ENCODE measurements around the gene CLDN6. TPM values are rescaled to one million over a fixed set of nuclear protein-coding genes. Genes with fewer than 3 reads are reported as not detected.

Gene CLDN6
- total RNA-seq, 3 donors from 2014 or later (not counting 1 experiment from before 2014, with no cell fraction given): not detected

DNA sequence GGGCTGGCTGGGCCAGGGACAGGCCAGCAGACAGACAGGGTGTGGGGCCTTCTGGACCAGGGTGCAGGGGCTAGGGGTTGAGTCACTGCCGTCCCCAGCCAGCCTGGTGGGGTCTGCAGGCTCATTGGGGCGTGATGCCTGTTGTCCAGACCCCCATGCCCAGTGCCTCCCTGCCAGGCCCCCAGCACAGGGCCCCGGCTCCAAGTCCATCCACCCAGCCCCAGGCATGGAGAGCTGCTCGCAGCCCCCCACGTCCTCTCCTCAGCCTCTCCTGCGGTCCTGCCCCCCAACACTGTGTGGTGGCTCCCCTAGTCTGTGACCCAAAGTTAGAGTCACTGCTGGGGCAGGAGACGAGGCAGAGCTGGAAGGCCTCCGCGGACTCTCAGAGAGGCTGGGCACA lies 30.7 kb downstream of the CLDN6 start:
- no peaks in the 10 kb centered on the region for H3K27me3 ChIP-seq (ENCODE audit: control insufficient read depth, insufficient read depth, low read length)
- intact Hi-C loops (cut with micrococcal nuclease): no loop called here
- 88% methylated on average over 9 of the region's 9 CpGs for WGBS (ENCODE audit: insufficient coverage)
- no peak overlapping the region for H3K27ac Mint-ChIP-seq
- H3K36me3 ChIP-seq (ENCODE audit: control insufficient read depth, insufficient read depth, low read length): no peaks in the 10 kb centered on the region
- ATAC-seq: no peak
- H3K4me3 Mint-ChIP-seq: no peak overlapping the region
- H3K27me3 Mint-ChIP-seq (ENCODE audit: low read depth in 2 of 2): no peaks in the 10 kb centered on the region
- TF ChIP-seq, protein P1, sequence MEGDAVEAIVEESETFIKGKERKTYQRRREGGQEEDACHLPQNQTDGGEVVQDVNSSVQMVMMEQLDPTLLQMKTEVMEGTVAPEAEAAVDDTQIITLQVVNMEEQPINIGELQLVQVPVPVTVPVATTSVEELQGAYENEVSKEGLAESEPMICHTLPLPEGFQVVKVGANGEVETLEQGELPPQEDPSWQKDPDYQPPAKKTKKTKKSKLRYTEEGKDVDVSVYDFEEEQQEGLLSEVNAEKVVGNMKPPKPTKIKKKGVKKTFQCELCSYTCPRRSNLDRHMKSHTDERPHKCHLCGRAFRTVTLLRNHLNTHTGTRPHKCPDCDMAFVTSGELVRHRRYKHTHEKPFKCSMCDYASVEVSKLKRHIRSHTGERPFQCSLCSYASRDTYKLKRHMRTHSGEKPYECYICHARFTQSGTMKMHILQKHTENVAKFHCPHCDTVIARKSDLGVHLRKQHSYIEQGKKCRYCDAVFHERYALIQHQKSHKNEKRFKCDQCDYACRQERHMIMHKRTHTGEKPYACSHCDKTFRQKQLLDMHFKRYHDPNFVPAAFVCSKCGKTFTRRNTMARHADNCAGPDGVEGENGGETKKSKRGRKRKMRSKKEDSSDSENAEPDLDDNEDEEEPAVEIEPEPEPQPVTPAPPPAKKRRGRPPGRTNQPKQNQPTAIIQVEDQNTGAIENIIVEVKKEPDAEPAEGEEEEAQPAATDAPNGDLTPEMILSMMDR (IDR thresholded peaks at IDR 0.05): no peak
- H3K27ac ChIP-seq (ENCODE audit: low read length): no peak overlapping the region
- no peaks in the 10 kb centered on the region for H3K36me3 Mint-ChIP-seq
- H3K9me3 ChIP-seq (ENCODE audit: control insufficient read depth, insufficient read depth, low read length): no peaks in the 10 kb centered on the region
- peaks cover 12% of the 10 kb centered on the region for H3K4me1 ChIP-seq (ENCODE audit: control insufficient read depth, insufficient read depth, low read length)
- H3K4me3 ChIP-seq (ENCODE audit: low read length): no peak overlapping the region
- H3K4me1 Mint-ChIP-seq: no peaks in the 10 kb centered on the region
- DNase-seq: no peak
- H3K9me3 Mint-ChIP-seq: no peaks in the 10 kb centered on the region

DNA sequence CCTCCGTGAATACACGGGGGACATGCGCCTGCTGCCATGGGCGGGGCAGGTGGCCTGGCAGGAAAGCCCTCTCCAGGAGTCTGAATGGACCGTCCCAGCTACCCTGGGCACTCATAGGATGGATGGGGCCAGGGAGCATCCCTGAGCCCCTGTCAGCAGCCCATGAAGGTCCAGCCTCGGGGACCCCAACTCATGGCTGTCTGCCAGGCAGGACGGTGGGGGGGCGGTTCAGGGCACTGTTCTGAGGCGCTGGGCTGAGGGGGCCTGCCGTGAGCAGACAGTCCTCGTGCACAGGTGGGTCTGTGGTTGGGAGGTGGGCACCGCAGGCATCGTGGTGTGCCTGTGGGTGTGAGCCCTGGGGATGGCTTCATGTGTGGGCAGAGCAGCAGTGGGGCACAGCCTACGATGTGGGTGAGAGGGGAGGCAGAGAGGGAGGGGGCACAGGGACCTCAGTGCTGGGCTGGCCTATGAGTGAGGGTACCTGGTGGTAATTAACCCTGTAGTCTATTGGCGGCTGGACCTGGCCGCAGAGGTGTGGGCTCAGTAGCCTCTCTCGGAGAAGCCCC lies 31.3 kb downstream of the CLDN6 start:
- Mint-ChIP-seq H3K4me1 (peaks cover 0 to 3% of the 10 kb centered on the region in 2 donors), H3K9me3 (no peaks in the 10 kb centered on the region), H3K36me3 (no peaks in the 10 kb centered on the region), H3K27me3 (ENCODE audit: low read depth in 2 of 2) (no peaks in the 10 kb centered on the region), H3K27ac (no peak overlapping the region), H3K4me3 (no peak overlapping the region)
- intact Hi-C loops (cut with micrococcal nuclease): no loop called here
- Histone ChIP-seq H3K27me3 (ENCODE audit: control insufficient read depth, insufficient read depth, low read length) (no peaks in the 10 kb centered on the region), H3K27ac (ENCODE audit: low read length) (no peak overlapping the region), H3K4me1 (ENCODE audit: control insufficient read depth, insufficient read depth, low read length) (peaks cover 12% of the 10 kb centered on the region), H3K36me3 (ENCODE audit: control insufficient read depth, insufficient read depth, low read length) (no peaks in the 10 kb centered on the region), H3K4me3 (ENCODE audit: low read length) (no peak overlapping the region), H3K9me3 (ENCODE audit: control insufficient read depth, insufficient read depth, low read length) (no peaks in the 10 kb centered on the region)
- TF ChIP-seq, protein P1 (IDR thresholded peaks at IDR 0.05): no peak
- WGBS (ENCODE audit: insufficient coverage): 66% methylated on average over 17 of the region's 17 CpGs
- ATAC-seq (no peak), DNase-seq (no peak)

DNA sequence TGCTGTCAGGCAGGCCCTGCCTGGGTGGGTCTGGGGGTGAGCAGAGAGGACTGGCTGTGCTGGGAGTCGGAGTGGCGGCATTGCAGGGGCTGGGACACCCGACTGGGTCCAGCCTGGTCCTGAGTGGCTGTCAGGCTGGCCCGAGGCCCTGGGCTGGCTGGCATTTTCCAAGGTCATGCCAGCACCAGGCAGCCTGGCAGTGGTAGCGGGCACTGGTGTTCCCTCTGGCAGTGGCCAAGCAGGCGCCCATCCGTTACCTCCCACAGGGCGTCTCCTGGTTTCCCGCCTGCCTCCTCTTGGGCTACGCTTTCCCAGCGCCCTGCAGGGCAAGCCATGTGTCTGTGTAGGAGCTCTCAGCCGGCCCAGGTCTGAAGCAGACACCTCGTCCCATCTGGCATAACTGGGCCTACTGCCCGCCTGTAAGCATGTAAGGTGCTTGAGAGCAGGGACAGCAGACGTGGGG lies 32.1 kb downstream of the CLDN6 start:
- DNase-seq (no peak), ATAC-seq (no peak)
- no peak overlapping the region for H3K4me3 ChIP-seq (ENCODE audit: low read length)
- WGBS (ENCODE audit: insufficient coverage): 93% methylated on average over 15 of the region's 15 CpGs
- Mint-ChIP-seq H3K9me3 (no peaks in the 10 kb centered on the region), H3K4me3 (no peak overlapping the region), H3K4me1 (peaks cover 0 to 10% of the 10 kb centered on the region in 2 donors), H3K36me3 (no peaks in the 10 kb centered on the region), H3K27me3 (ENCODE audit: low read depth in 2 of 2) (no peaks in the 10 kb centered on the region), H3K27ac (no peak overlapping the region)
- no peaks in the 10 kb centered on the region for H3K9me3 ChIP-seq (ENCODE audit: control insufficient read depth, insufficient read depth, low read length)
- H3K4me1 ChIP-seq (ENCODE audit: control insufficient read depth, insufficient read depth, low read length): peaks cover 18% of the 10 kb centered on the region
- intact Hi-C loops (cut with micrococcal nuclease): no loop called here
- H3K27ac ChIP-seq (ENCODE audit: low read length): no peak overlapping the region
- no peaks in the 10 kb centered on the region for H3K36me3 ChIP-seq (ENCODE audit: control insufficient read depth, insufficient read depth, low read length)
- TF ChIP-seq, protein P1 (IDR thresholded peaks at IDR 0.05): no peak
- no peaks in the 10 kb centered on the region for H3K27me3 ChIP-seq (ENCODE audit: control insufficient read depth, insufficient read depth, low read length)

DNA sequence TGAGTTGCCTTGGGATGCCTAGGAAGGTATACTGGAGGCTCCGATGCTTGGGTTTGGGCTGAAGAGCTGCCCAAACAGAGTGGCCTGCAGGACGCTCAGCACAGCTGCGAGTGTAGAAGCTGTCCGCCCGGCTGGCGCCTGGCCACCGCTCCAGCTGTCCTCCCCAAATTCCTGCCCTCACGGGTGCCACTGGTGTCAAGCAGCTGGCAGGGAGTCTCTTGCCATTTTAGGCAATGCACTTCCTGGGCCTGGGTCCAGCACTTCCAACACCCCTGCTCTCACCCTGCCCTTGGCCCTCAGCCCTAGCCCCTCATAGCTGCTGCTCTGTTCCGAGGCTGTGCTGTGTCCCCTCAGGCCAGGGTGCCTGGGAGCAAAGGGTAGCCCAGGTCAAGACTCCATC lies 32.5 kb downstream of the CLDN6 start:
- no peak overlapping the region for H3K4me3 ChIP-seq (ENCODE audit: low read length)
- no peak overlapping the region for H3K27ac ChIP-seq (ENCODE audit: low read length)
- peaks cover 21% of the 10 kb centered on the region for H3K4me1 ChIP-seq (ENCODE audit: control insufficient read depth, insufficient read depth, low read length)
- H3K36me3 ChIP-seq (ENCODE audit: control insufficient read depth, insufficient read depth, low read length): no peaks in the 10 kb centered on the region
- H3K9me3 ChIP-seq (ENCODE audit: control insufficient read depth, insufficient read depth, low read length): no peaks in the 10 kb centered on the region
- Mint-ChIP-seq H3K4me3 (no peak overlapping the region), H3K9me3 (no peaks in the 10 kb centered on the region), H3K4me1 (peaks cover 0 to 11% of the 10 kb centered on the region in 2 donors), H3K36me3 (no peaks in the 10 kb centered on the region), H3K27ac (no peak overlapping the region), H3K27me3 (ENCODE audit: low read depth in 2 of 2) (no peaks in the 10 kb centered on the region)
- 95% methylated on average over 9 of the region's 9 CpGs for WGBS (ENCODE audit: insufficient coverage)
- TF ChIP-seq, protein P1 (IDR thresholded peaks at IDR 0.05): no peak
- no peaks in the 10 kb centered on the region for H3K27me3 ChIP-seq (ENCODE audit: control insufficient read depth, insufficient read depth, low read length)
- DNase-seq: no peak
- ATAC-seq: no peak
- intact Hi-C loops (cut with micrococcal nuclease): no loop called here
